ENCODE data around the gene IFITM1.
"Not testable (repeated sequence)": the region's sequence is repeated elsewhere in the genome, so short reads cannot be mapped to it uniquely, and the experiment has no call there.

Gene IFITM1

DNA sequence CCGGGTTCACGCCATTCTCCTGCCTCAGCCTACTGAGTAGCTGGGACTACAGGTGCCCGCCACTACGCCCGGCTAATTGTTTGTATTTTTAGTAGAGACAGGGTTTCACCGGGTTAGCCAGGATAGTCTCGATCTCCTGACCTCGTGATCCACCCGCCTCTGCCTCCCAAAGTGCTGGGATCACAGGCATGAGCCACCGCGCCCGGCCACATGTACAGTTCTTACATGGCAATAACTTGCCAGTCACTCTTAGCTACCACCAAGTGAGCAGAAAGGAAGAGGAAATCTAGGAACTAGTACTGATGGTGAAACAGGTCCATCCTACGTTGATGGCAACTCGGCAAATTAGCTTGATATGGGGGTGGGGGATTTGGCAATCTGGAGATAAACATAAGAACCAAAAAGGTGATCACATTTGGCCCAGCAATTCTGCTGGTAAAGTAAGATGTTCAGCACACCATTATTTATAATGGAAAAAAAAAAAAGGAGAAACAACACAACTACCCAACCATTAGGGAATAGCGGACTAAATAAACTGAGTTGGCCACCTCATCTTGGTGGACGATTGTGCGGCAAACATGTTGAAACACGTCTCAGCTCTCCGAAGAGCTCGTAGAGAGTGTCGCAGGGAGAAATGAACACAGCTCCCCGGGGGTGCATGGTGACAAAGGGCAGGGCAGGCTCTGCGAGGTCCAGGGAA lies 30.3 kb upstream of the IFITM1 start:
- no peak for DNase-seq

DNA sequence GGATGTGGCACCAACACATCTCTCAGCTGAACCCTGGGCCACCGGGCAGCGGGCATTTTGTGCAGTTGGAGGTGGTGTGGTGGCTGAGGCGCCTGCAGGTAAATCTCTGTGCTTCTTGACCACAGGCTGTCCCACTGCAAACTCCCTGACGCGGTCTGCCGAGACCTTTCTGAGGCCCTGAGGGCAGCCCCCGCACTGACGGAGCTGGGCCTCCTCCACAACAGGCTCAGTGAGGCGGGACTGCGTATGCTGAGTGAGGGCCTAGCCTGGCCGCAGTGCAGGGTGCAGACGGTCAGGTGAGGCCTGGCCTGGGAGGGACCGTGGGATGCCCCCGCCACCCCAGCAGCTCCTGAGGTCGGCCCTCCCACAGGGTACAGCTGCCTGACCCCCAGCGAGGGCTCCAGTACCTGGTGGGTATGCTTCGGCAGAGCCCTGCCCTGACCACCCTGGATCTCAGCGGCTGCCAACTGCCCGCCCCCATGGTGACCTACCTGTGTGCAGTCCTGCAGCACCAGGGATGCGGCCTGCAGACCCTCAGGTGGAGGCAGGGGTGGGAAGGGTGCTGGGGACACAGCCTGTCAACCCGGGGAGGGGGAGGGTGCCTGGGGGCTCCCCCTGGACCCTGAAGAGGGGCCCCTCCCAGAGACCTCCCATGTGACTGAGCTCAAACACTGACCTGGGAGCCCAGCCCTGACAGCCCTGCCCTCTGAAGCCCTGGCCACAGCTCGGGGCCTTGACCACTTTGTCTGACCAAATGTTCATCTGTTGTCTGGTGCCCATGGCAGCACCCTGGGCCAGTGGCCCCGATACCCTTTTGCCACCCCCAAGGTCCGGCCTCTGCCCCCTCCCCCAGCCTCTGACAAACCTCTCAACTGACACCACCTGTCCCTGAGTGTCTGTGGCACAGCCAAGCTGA lies 29.5 kb upstream of the IFITM1 start:
- DNase-seq, result no peak

DNA sequence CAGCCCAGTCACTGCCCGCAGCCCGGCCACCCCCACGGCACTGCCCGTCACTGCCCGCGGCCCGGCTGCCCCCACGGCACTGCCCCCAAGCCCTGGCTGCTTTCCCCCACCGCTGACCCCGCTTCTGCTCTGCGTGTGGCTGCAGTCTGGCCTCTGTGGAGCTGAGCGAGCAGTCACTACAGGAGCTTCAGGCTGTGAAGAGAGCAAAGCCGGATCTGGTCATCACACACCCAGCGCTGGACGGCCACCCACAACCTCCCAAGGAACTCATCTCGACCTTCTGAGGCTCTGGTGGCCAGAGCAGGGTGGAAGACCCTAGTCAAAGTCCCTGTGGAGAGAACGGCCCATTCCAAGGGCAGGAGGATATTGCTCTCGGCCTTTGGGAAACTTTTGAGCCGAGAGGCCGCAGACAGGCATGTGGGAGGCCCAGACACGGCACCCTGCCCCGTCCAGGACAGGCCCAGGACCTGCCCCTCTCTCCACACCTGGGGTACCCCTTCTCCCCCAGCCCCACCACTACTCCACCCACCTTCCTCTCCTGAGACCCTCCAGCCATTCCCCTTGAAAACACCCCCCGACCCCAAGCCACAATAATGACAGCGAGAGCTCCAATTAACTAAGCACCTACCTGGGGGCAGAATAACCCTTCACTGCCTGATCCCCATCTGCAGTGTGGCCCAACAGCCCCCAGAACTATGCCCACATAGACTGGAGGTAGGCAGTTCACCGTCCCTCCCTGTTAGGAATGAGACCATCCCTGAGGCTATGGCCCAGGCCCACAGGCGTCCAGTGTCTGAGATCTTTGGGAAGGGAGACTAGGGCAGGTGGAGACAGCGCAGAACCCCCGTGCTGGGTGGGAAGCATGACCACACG lies 28.6 kb upstream of the IFITM1 start:
- DNase-seq, result no peak

DNA sequence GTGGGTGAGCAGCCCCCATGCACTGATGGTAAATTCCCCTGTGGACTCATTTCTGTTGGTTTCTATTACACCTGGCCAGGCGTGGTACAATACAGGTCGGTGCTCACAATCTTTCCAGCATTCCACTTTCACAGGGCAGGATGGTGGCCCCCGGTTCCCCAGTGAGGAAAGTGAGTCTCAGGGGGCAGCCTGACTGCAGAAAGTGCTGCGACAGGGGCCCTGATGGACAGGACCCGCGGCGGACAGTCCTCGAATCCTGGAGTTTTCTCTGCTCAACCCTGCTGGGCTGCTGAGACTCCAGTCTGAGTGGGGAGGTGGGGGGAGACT lies 28.0 kb upstream of the IFITM1 start:
- DNase-seq, result no peak

DNA sequence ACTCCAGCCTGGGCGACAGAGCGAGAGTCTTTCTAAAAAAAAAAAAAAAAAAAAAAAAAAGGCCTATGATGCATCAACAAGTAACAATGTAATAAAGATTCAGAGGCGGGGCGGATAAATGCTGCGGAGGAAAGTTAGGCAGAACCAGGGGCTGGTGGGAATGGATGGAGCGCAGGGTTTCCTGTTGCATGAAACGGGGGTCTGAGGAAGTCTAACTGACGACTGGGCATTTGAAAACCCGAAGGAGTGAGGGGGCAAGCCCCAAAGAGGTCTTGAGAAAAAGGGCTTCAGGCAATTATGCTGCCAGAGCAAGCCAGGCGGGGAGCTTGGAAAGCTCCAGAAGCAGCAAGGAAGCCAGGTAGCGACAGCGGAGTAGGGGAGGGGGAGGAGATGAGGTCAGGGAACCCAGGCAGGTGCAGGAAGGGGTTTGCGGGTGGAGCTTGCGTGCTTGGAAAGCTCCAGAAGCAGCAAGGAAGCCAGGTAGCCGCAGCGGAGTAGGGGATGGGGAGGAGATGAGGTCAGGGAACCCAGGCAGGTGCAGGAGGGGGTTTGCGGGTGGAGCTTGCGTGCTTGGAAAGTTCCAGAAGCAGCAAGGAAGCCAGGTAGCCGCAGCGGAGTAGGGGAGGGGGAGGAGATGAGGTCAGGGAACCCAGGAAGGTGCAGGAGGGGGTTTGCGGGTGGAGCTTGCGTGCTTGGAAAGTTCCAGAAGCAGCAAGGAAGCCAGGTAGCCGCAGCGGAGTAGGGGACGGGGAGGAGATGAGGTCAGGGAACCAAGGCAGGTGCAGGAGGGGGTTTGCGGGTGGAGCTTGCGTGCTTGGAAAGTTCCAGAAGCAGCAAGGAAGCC lies 26.6 kb upstream of the IFITM1 start:
- DNase-seq, result not testable (repeated sequence)

DNA sequence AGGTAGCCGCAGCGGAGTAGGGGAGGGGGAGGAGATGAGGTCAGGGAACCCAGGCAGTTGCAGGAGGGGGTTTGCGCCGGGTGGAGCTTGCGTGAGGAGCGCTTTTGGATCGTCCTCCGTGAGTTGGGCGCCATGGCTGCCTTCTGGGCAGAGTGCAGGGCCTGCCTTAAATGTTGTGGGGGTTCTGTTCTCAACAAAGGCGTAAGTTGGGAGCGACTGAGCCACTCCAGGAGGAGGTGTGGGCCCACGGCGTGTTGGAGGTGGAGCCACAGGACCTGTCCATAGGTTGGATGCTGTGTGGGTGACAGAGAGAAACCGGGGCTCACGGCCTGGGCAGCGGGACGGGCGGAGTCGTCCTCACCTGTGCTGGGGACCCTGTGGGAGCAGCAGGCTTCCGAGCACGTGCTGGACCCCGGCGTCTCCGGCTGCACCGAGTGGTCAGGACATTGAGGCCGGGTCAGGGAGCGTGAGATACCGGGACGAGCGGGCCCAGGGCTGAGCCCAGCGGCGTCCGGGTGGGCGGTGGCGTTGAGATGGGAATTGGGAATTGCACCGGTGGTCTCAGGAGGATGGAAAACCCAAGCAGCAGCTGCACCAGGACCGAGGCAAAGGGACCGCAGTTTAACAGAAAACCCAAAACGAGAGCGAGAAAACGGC lies 25.9 kb upstream of the IFITM1 start:
- no peak for DNase-seq

DNA sequence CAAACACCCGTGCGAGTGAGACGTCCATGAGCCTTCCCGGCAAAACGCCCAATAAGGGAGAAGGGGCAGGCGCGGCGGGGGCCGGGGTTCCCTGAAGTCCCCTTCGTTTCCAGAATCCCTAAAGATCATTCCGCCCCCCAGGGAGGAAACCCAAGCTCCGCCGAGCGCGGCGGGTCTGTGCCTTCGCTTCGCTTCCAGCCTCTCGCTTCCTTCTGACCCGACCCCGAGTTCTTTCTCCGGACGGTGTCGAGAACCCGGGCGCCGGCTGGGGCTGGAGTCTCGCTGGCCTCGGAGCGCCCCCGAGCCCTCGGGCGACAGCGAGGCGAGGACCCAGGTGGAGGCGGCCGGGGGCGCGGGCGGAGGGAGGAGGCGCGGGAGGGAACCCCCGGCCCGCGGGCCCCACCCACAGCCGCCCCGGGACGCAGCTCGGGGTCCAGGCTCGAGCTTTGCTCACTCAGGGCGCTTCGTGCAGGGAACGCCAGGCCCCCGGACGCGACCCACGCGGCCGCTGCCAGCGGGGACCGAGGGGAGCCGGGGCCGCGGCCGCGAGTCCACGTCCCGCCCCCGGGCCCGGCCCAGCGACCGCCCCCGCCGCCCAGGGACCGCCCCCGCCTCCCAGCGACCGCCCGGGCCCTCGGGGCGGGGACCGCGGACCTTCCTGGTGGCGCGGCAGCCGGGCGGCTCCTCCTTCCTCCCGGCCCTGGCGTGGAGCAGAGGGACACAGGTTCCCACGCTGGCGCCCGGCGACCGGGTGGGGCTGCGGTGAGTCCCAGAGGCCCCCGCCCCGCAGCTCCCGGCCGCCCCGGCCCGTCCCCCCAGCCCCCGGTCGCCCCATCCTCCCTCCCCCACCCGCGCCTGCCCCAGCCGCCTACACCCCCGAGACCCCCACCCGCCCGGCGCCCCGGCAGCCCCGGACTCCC lies 25.1 kb upstream of the IFITM1 start, which contains the start of gene PGGHG:
Gene PGGHG (plus strand): TSS at position 649 of the 920 bp plus-strand sequence. CDS start 691 bp downstream, outside the sequence.
- no peak for DNase-seq

DNA sequence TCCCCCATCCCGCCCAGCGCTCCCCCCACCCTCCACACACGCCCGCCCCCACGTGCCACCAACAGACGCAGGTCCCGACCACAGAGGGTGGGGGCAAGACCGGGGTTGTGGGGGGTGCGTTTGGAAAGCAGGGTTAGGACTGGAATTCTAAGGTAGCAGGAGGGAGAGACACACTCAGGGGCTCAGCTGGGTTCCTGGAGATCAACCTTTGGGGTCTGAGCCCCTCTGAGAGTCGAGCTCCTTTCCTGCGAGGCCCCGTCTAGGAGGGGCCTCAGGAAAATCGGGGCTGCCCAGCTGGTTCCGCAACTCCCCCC lies 24.5 kb upstream of the IFITM1 start:
- no peak for DNase-seq

DNA sequence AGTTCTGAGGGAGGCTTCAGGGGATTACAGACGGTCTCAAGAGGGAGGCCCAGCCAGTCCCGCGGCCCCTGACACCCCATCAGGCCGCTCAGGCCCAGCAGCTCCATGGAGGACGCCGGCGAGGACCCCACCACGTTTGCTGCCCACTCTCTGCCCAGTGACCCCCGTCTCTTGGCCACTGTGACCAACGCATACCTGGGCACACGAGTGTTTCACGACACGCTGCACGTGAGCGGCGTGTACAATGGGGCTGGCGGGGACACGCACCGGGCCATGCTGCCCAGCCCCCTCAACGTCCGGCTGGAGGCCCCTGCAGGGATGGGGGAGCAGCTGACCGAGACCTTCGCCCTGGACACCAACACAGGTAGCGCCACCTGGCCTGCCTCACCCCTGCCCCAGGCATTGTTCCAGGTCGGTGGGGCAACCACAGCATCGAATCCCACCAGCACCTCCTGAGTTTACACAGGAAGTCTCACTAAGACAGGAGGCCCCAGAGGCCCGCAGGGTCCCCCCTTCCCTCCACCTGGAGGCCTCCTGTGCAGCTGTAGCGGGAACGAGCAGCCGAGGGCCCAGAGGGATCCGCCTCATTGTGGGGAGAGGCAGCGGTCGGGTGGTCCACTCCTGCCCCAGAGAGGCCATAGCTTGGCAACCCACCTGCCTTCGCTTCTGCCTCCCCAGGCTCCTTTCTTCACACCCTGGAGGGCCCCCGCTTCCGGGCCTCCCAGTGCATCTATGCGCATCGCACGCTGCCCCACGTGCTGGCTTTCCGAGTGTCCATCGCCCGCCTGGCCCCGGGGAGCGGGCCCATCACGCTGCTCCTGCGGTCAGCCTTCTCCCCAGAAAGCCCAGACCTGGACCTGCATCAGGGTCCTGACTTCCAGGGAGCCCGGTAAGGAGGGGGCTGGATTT lies 23.9 kb upstream of the IFITM1 start:
- DNase-seq, result no peak

DNA sequence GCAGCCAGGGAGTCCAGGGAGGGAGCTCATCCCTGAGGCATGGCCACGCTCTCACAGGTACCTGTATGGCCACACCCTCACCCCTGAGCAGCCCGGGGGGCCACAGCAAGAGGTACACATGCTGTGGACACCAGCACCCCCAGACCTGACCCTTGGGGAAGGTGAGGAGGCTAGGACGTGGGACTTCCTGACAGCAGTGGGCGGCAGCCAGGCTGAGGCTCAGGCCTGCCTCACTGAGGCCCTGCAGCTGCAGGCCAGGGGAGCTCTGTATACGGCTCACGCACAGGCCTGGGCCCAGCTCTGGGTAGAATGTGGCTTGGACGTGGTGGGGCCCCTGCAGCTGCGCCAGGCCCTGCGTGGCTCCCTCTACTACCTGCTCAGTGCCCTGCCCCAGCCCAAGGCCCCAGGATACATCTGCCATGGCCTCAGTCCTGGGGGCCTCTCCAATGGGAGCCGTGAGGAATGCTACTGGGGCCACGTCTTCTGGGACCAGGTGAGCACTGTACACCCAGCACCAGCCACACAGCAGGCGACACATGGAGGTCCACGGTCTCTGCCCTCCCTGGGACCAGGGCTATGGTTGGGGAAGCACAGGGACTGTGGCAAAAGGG lies 23.1 kb upstream of the IFITM1 start:
- DNase-seq, result no peak

DNA sequence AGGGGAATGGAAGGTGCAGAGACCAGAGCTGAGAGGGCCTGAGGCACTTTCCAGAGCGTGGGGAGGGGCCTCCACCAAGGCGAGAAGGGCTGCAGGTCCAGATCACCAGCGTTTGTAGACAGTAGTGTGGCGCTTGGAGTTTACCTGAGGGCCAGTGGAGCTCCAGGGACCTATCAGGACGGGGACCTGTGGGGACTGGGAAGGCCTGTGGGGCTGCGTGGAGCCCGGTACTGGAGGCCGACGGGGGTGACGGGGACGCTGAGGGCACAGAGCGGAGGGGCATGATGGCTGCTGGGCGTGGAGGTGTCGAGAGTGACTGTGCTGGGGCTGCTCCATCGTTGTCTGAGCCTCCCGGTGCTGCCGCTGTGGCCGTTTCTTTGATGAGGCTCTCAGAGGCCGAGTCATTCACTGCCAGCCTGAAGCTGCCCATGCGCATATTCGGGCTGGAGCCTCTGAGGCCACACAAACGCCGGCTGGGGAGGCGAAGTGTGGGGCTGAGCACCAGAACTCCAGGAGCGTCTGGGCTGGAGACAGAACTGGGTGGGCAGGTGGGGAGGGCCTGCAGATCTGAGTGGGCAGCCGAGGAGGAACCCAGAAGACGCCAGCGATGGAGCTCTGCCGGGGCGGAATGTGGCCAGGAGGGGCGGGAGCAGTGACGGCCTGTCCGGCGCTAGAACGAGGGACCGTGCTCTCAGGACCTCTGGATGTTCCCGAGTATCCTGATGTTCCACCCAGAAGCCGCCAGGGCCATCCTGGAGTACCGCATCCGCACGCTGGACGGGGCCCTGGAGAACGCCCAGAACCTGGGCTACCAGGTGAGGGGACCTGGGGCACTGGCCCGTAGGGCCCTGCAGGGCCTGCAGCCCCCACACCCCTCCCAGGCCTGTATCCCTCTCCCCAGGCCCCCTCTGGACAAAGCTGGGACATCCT lies 22.3 kb upstream of the IFITM1 start:
- DNase-seq, result no peak

DNA sequence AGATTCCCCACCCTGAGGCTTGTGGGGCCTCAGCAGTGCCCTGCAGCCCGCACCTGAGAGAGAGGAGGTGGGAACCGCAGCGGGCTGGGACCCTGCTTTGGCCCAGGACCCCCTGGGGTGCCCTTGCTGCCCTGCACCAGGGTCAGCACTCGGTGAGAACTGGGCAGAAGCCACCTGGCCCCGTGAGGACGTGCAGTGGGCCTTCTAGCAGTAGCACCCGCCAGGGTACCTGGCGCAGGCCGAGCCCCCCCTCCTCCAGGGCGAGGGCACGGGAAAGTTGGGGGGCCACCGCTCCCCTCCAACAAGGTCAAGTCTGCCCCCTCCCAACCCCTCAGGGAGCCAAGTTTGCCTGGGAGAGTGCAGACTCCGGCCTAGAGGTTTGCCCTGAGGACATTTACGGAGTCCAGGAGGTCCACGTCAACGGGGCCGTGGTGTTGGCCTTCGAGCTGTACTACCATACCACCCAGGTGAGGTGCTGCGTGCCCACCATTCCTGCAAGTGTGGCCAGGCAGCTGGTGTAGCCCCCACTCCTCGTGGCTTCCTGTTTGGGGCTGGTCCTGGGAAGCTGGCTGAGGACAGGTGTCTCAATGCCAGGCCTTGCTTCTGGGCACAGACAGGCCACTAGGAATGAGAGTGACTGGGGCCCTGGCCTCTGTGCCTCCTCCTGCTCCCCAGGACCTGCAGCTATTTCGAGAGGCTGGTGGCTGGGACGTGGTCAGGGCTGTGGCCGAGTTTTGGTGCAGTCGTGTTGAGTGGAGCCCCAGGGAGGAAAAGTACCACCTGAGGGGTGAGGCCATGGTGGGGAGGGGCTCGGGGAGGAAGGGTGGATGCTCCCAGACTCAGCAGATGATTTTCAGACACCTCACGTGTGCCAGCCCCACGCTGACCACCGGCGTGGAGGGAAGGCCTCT lies 21.4 kb upstream of the IFITM1 start:
- no peak for DNase-seq

DNA sequence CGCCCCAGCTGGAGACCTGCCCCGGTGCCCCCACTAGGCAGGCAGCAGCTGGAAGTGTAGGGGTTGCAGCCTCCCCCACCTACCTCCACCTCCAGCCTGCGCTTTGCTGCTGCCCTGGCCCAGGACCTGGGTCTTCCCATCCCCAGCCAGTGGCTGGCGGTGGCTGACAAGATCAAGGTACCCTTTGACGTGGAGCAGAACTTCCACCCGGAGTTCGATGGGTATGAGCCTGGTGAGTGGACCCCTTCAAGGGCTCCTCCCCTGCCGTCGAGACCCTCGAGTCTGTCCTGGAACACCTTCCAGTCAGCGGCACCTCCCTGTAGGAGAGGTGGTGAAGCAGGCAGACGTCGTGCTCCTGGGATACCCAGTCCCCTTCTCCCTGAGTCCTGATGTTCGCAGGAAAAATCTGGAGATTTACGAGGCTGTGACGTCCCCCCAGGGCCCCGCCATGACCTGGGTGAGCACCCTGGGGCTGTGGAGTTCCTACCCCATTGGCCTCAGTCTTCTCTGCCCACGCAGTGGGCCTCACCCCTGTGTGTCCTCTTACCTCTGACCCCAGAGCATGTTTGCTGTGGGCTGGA lies 20.5 kb upstream of the IFITM1 start:
- no peak for DNase-seq

DNA sequence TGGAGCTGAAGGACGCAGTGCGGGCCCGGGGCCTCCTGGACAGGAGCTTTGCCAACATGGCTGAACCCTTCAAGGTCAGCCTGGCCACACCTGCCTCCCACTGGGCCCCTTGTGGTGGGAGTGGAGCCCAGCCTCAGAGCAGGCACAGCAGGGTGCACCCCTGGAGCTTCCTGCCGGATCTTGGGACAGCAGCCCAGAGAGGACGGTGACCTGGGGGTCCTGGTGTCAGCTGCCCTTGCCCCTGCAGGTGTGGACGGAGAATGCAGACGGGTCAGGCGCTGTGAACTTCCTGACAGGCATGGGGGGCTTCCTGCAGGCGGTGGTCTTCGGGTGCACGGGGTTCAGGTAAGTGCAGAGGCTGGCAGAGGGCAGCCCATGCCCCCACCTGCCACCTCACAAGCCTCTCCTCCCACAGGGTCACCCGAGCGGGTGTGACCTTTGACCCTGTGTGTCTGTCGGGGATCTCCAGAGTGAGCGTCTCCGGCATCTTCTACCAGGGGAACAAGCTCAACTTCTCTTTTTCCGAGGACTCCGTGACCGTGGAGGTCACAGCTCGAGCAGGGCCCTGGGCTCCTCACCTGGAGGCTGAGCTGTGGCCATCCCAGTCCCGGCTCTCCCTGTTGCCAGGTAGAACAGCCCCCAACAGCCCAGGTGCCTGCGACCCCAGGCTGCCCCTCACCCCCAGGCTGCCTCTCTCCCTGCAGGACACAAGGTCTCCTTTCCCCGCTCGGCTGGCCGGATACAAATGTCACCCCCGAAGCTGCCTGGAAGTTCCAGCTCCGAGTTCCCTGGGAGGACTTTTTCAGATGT lies 19.8 kb upstream of the IFITM1 start:
- DNase-seq, result no peak

DNA sequence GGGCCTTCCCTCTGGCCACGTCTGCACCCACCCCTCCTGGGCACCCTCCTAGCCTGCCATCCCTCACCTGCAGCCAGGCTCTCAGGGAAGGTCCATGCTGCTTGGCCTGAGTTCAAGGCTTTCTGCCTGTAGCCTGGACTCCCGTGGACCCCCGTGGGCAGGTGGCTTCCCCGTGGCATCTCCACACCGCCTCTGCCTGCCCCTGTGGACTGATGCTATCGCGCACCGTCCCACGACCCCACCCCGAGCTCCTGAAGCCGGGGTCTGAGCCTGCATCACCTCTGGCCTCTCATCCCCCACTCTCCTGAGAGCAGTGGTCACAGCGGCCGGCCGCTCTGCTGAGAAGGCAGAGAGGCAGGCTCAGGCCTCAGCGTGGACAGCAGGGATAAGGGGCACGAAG lies 19.1 kb upstream of the IFITM1 start:
- no peak for DNase-seq
